Renal cortex interstitium (tissue), 11 donors: Measurements from ENCODE around the gene ACP3. TPM values are rescaled to one million over a fixed set of nuclear protein-coding genes. Genes with fewer than 3 reads are reported as not detected.
"Not testable (repeated sequence)": the region's sequence is repeated elsewhere in the genome, so short reads cannot be mapped to it uniquely, and the experiment has no call there.

ENCODE experiments used
- DNase-seq, 11 donors: peaks; one replicate each; pipeline ENCODE4 v3.0.0-alpha.2; 2013; ENCODE audit warnings: low read depth in 9 of 11, low spot score in 4 of 11; ENCODE audit errors: extremely low read depth in 1 of 11
- polyA plus RNA-seq, 3 donors: library from polyadenylated mRNA; unstranded; fragments of 120-200 nt; gene quantifications; one replicate each; pipeline ENCODE4 v1.2.1, GENCODE V29; 2013; ENCODE audit not compliant: insufficient read length in 3 of 3

ACP3 gene
- polyA plus RNA-seq, 3 donors = 58.6 to 105 (median 62.6) TPM

- DNase-seq = no peak
Measured at GRCh38 chr3:132346841-132347736, 29.9 kb downstream of the ACP3 start.

DNA sequence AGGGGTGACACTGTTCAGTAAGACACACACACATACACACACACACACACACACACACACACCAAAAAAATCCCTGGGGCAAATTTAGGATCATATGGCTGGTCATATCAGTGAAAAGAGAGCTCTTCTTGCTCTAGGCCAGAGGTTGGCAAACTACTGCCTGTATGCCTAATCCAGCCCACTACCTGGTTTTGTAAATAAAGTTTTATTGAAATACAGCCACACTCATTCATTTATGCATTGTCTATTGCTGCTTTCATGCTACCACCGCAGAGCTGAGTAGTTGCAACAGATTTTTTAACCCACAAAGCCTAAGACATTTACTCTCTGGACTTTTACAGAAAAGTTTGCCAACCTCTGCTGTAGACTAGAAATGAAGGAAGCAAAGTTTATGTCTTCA lies 30.6 kb downstream of the ACP3 start:
- no peak for DNase-seq

- no peak for DNase-seq
Measured at GRCh38 chr3:132348531-132348930, 31.3 kb downstream of the ACP3 start.

GRCh38 chr3:132350814-132351213 lies 33.6 kb downstream of the ACP3 start:
- no peak for DNase-seq

- no peak for DNase-seq
Measured at GRCh38 chr3:132351222-132351806, 34.1 kb downstream of the ACP3 start.

DNA sequence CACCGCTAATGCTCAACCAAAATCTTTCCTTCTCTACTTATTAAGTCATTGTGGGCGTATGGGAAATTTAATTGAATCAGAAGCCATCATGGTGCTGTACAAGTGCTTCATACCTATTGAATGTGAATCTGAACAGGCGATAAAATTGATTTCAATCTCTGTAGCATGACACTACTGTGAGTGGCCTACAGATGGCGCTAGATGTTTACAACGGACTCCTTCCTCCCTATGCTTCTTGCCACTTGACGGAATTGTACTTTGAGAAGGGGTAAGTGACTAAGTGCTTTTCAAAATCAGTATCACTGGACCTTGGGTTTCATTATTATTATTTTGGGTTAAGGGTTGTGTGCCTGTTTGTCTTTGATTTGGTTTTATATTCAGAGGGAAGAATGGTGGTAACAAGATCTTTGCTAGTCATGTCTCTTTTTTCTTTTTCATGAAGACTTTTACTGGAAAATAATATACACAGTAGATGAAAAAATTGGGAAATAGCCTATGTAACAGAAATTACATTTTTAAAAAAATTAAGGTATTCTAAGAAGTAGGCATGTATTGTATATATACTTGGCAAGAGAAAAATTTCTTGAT lies 35.4 kb downstream of the ACP3 start:
- peak; percentile 24 to 53 (median 40) for DNase-seq

DNA sequence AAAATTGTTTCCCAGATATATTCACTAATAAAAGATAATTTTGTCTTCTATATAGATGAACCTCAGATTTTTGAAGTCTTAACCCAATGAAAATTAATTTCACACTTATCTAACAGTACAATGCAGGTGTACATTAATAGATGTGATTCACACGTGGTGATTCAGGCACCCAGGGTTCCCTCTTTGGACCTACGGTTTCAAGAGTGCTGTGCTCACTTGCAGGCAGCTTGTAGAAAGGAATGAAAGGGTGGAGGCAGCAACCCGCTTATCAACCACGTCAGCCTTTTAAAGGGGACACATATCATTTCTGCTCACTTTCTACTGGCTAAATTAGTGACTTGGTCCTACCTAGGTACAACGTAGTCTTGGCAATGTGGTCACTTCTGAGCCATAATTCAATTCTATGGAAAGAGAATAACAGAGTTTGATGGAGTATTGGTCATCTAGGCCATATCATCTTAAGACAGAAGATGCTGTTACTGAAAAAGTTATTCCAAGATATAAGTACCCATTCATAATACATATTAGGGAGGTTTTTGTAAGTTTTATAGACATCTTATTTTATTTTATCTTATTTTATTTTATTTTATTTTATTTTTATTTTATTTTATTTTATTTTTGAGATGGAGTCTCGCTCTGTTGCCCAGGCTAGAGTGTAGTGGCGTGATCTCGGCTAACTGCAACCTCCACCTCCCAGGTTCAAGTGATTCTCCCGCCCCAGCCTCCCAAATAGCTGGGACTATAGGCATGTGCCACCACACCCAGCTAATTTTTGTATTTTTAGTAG lies 37.9 kb downstream of the ACP3 start:
- DNase-seq = no peak

DNA sequence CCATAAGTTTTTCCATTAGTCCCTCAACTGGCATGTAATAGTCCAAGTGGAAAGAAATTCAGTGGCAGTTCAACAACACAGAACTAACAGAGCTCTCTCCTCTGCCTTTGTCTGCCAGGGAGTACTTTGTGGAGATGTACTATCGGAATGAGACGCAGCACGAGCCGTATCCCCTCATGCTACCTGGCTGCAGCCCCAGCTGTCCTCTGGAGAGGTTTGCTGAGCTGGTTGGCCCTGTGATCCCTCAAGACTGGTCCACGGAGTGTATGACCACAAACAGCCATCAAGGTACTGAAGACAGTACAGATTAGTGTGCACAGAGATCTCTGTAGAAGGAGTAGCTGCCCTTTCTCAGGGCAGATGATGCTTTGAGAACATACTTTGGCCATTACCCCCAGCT lies 39.4 kb downstream of the ACP3 start:
- DNase-seq = no peak

GRCh38 chr3:132360717-132361116 lies 43.5 kb downstream of the ACP3 start:
- DNase-seq = no peak

DNA sequence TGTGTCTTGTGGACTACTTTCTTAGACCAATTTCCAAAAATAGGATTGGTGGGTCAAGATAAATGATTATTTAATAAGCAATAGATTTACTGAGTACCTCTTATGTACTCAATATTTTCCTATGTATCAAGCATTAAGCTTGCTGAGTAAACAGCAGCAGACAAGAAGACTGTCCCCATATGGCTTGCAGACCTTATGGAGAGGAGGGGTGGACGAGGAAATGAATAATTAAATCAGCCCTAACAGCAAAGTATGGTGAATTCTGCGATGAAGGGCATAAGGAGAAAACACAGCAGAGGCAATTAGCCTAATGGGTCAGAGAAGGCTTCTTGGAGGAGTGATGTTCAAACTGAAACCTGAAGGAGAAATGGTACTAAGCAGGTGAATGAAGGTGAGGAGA lies 45.1 kb downstream of the ACP3 start:
- DNase-seq = no peak

DNA sequence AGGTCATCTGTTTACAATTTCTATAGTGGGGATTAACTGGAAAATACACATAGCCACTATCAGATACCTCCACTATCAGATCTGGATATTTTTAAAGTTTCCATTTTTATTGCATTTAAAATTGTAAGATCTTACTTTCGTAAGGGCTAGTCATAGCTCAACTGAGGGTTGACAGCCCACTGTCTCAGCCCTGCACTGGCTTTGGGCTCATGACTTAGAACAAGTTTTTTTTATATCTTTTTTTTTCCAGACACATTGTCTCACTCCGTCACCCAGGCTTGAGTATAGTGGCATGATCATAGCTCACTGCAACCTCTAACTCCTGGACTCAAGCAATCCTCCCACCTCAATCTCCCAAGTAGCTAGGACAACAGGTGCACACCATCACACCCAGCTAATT lies 51.3 kb downstream of the ACP3 start:
- DNase-seq = no peak

- DNase-seq = no peak
Measured at GRCh38 chr3:132368962-132369361, 51.8 kb downstream of the ACP3 start.

GRCh38 chr3:132376945-132377354 lies 59.7 kb downstream of the ACP3 start:
- not testable (repeated sequence) for DNase-seq

- no peak for DNase-seq
Measured at GRCh38 chr3:132378048-132378762, 61.0 kb downstream of the ACP3 start.

- no peak for DNase-seq
Measured at GRCh38 chr3:132378846-132379245, 61.6 kb downstream of the ACP3 start.

DNA sequence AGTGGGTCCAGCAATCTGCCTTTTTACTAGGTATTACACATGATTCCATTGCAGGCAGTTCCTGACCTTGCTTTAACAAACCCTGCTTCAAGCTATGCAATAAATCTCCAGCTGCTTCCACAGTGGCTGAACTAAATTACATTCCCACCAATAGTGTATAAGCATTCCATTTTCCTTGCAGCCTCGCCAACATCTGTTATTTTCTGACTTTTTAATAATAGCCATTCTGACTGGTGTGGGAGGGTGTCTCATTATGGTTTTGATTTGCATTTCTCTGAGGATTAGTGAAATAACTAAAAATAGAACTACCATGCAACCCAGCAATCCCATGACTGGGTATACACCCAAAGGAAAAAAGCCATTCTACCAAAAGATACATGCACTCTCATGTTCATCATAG lies 63.7 kb downstream of the ACP3 start:
- no peak for DNase-seq

DNA sequence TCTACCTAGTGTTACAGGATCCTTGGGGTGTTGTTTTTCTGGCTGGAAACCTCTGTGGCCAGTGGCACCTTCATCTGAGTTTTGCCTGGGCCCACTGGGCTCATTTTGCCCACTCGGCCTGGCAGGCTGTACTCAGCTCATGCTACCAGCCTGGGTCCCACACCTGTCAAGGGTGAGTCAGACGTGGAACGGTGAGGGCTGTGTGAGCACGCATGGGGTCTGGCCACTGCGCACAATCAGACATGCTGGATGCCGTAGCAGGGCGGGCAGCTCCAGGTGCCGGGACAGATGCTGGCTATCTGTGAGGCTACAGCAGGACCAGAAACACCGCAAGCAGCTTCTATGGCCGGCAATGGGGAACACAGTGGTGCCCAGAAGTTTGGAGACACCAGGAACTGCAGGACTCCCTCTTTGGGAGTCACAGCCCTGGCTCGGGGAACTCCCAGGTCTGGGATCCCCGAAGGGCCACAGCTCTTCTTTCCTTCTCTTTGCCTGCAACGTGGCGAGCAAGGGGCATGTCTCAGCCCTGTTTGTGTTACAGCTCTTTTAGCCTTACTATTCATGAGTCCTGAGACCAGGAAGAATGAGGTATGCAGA lies 64.2 kb downstream of the ACP3 start:
- no peak for DNase-seq

GRCh38 chr3:132382267-132382666 lies 65.1 kb downstream of the ACP3 start:
- DNase-seq = no peak
